ENCODE results near the gene NTNG2.

The NTNG2 gene

DNA sequence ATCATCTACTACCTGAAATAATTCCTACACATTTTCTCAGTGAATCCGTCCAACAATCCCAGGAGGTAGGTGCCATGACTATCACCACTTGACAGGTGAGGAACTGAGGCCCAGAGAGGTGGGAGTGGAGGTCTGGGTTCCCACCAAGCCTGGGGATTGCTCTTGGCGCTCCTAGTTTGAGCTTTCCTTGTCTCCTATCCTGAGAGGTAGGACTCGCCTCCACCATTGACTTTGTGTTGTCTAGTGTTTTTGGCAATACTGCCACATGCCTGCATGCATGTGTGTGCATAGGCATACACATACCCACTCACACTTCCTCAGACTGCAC, 6.3 kb upstream of the NTNG2 start:
- TF ChIP-seq POLR2AphosphoS5 (IDR thresholded peaks at IDR 0.05; ENCODE audit: low read depth, low read length) (no peak), TAF1 (IDR thresholded peaks at IDR 0.05; ENCODE audit: borderline replicate concordance, insufficient read depth, low read length) (no peak), SIN3A (IDR thresholded peaks at IDR 0.05; ENCODE audit: borderline replicate concordance, insufficient read depth, low read length) (no peak), FOXP2 (optimal IDR thresholded peaks at IDR 0.05; ENCODE audit: borderline replicate concordance, extremely low read depth, extremely low read length, insufficient read depth) (no peak)
- TF ChIP-seq, protein P1, sequence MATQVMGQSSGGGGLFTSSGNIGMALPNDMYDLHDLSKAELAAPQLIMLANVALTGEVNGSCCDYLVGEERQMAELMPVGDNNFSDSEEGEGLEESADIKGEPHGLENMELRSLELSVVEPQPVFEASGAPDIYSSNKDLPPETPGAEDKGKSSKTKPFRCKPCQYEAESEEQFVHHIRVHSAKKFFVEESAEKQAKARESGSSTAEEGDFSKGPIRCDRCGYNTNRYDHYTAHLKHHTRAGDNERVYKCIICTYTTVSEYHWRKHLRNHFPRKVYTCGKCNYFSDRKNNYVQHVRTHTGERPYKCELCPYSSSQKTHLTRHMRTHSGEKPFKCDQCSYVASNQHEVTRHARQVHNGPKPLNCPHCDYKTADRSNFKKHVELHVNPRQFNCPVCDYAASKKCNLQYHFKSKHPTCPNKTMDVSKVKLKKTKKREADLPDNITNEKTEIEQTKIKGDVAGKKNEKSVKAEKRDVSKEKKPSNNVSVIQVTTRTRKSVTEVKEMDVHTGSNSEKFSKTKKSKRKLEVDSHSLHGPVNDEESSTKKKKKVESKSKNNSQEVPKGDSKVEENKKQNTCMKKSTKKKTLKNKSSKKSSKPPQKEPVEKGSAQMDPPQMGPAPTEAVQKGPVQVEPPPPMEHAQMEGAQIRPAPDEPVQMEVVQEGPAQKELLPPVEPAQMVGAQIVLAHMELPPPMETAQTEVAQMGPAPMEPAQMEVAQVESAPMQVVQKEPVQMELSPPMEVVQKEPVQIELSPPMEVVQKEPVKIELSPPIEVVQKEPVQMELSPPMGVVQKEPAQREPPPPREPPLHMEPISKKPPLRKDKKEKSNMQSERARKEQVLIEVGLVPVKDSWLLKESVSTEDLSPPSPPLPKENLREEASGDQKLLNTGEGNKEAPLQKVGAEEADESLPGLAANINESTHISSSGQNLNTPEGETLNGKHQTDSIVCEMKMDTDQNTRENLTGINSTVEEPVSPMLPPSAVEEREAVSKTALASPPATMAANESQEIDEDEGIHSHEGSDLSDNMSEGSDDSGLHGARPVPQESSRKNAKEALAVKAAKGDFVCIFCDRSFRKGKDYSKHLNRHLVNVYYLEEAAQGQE (IDR thresholded peaks at IDR 0.05; ENCODE audit: insufficient read depth in 1 of 2, low read depth in 2 of 2, low read length in 2 of 2): no peak

DNA sequence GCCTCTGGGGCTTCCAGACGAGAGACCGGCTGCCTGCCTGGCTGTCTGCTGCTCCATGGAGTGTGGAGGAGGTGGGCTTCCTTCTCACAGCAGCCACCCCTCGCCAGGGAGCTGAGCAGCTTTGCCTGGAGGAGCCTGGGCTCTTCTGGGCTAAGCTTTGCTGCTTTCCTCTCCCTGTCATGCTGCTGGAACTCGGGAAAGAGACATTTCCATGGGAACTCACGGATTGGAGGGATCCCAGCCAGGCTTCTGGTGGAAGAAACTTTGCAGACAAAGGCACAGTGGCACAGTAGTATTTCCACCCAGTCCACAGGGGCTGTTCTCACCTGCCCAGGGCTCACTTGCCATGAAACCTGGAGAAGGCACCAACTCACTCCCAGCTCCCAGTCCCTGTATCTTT, 5.6 kb upstream of the NTNG2 start:
- TF ChIP-seq TAF1 (IDR thresholded peaks at IDR 0.05; ENCODE audit: borderline replicate concordance, insufficient read depth, low read length) (no peak), POLR2AphosphoS5 (IDR thresholded peaks at IDR 0.05; ENCODE audit: low read depth, low read length) (no peak), FOXP2 (optimal IDR thresholded peaks at IDR 0.05; ENCODE audit: borderline replicate concordance, extremely low read depth, extremely low read length, insufficient read depth) (no peak), SIN3A (IDR thresholded peaks at IDR 0.05; ENCODE audit: borderline replicate concordance, insufficient read depth, low read length) (no peak)
- TF ChIP-seq, protein P1 (IDR thresholded peaks at IDR 0.05; ENCODE audit: insufficient read depth in 1 of 2, low read depth in 2 of 2, low read length in 2 of 2): no peak

DNA sequence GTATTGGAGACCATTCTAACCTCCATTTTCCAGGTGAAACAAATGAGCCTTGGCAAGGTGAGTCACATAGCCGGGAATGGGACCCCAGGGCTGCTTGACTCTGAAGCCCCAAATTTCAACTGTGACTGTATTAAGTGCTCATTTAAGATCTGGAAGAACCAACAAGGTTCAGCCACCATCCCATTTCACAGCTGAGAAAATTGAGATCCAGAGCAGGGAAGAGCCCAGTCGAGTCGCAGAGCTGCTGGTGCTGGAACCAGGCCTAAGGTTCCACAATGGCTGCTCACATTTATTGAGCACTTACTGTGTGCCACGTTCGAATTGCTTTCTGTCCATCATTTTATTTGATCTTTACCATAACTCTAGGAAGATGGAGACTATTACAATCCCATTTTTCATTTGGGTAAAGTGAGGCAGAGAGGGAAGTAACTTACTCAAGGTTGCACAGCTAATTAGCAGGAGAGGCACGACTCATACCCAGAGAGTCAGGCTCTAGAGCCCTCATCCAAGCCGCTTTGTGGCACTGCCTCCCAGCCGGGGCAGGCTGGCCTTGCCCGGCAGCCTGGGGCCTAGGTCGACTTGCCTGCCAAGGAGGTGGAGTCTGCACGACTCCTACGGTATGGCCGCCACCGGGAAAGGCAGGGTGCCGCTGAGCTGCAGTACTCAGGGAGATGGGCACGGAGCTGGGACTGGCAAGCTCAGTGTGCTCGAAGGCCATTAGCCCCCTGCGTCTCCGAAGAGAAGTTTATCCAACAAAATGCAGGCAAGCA, 4.3 kb upstream of the NTNG2 start:
- TF ChIP-seq FOXP2 (optimal IDR thresholded peaks at IDR 0.05; ENCODE audit: borderline replicate concordance, extremely low read depth, extremely low read length, insufficient read depth) (no peak), POLR2AphosphoS5 (IDR thresholded peaks at IDR 0.05; ENCODE audit: low read depth, low read length) (no peak), TAF1 (IDR thresholded peaks at IDR 0.05; ENCODE audit: borderline replicate concordance, insufficient read depth, low read length) (no peak), SIN3A (IDR thresholded peaks at IDR 0.05; ENCODE audit: borderline replicate concordance, insufficient read depth, low read length) (no peak)
- TF ChIP-seq, protein P1 (IDR thresholded peaks at IDR 0.05; ENCODE audit: insufficient read depth in 1 of 2, low read depth in 2 of 2, low read length in 2 of 2): no peak

DNA sequence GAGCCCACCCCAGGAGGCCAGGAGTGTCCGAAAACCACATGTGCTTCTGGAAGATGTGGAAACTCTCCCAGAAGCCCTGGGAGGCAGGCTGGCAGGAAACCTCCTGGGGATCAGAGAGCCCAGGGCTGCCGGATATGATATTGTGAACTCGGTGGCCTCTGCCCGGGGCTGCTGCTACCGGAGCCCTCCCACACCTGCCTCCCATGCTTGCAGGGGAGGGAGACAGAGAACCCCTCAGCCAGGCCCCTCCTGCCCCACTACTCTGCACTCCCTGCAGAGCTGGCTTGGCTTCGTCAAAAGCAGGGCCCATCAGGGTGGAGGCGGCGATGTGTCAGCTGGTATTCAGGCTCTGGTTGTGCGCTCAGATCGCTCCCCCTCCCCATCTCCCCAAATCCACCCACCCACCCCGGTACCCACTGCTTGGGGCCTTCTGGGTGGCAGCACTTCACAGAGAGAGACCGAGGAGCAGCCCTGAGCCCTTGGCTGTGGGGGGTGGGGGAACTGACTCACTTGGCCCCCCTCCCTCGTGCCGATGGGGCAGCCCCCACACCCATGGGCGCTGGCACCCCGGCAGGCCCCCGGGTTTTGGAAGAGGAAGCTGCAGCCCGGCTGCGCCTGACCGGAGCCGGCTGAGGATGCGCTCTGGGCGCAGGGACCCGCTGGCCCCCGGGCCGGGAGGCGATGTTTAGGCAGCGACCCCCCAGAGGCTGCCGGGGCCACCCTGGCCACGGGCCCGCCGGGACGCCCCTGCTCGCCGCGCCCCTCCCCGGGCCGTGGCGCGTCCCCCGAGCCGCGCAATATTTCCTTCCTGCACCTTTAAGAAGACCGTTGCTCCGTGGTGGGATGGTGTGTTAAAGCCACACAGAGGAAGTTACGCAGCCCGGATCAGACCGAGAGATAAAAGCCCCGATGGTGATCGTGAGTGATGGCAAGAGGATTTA, 786 bp upstream of the NTNG2 start:
- TF ChIP-seq FOXP2 (optimal IDR thresholded peaks at IDR 0.05; ENCODE audit: borderline replicate concordance, extremely low read depth, extremely low read length, insufficient read depth): no peak
- TF ChIP-seq, protein P1 (IDR thresholded peaks at IDR 0.05; ENCODE audit: insufficient read depth in 1 of 2, low read depth in 2 of 2, low read length in 2 of 2): no peak
- TF ChIP-seq TAF1 (IDR thresholded peaks at IDR 0.05; ENCODE audit: borderline replicate concordance, insufficient read depth, low read length): no peak
- no peak for TF ChIP-seq POLR2AphosphoS5 (IDR thresholded peaks at IDR 0.05; ENCODE audit: low read depth, low read length)
- TF ChIP-seq SIN3A (IDR thresholded peaks at IDR 0.05; ENCODE audit: borderline replicate concordance, insufficient read depth, low read length): no peak
